B cell (primary cell): Measurements from ENCODE around the gene GPAT3. TPM values are rescaled to one million over a fixed set of nuclear protein-coding genes. Genes with fewer than 3 reads are reported as not detected.

Source experiments
- ATAC-seq: fragments of 200-7000 bp; cut with Tn5 transposase; one replicate; pipeline ENCODE4 v1.10.0; 2021; ENCODE audit warnings: low read depth, mild to moderate bottlenecking, moderate number of reproducible peaks, moderate library complexity
- CTCF ChIA-PET: fragments of 350-600 bp; sonication (Branson Sonifier 250); formaldehyde crosslinking; loops from one replicate; lab custom pipeline; 2021; ENCODE audit warnings: antibody characterized with exemption, inconsistent platforms; lab: Charles Lee
- POLR2A ChIA-PET: fragments of 350-600 bp; sonication (Branson Sonifier 250); formaldehyde crosslinking; loops from one replicate; lab custom pipeline; 2021; ENCODE audit warnings: antibody characterized with exemption; lab: Charles Lee
- DNase-seq: peaks from one replicate; pipeline ENCODE4 v3.0.0; 2013
- H2AFZ ChIP-seq: 2 replicates; pipeline ENCODE4 v1.6.1; 2012; ENCODE audit warnings: mild to moderate bottlenecking, low read depth, low read length; ENCODE audit not compliant: insufficient read depth, poor library complexity, severe bottlenecking
- H3K27ac ChIP-seq, 2 donors: 1 replicate in 1 of 2; 2 replicates in 1 of 2; pipeline ENCODE4 v1.5.1; 2012 to 2013; ENCODE audit warnings: low read length in 2 of 2, mild to moderate bottlenecking in 2 of 2, moderate library complexity in 1 of 2
- H3K27me3 ChIP-seq, 4 experiments: fragments of 200-600 bp in 1 of 4; sonication (generic) in 1 of 4; replicated peaks in 1 of 4; 1 replicate in 2 of 4; 2 replicates in 2 of 4; pipeline versions ENCODE4 v1.6.1 to v1.7.0; 2013 to 2016; ENCODE audit warnings: low read length in 3 of 4, mild to moderate bottlenecking in 2 of 4, mixed read lengths in 1 of 4, moderate library complexity in 1 of 4; ENCODE audit not compliant: insufficient read depth in 4 of 4, control insufficient read depth in 3 of 4; ENCODE audit errors: control extremely low read depth in 1 of 4
- H3K36me3 ChIP-seq, 2 experiments: replicated peaks in 1 of 2; 1 replicate in 1 of 2; 2 replicates in 1 of 2; pipeline versions ENCODE4 v1.6.1 to v1.7.1; 2013; ENCODE audit warnings: low read length in 1 of 2; ENCODE audit not compliant: insufficient read depth in 2 of 2, control insufficient read depth in 1 of 2; ENCODE audit errors: control extremely low read depth in 1 of 2, extremely low read depth in 1 of 2
- H3K4me1 ChIP-seq, 2 donors: fragments of 200-600 bp in 1 of 2; sonication (generic) in 1 of 2; 1 replicate in 1 of 2; 2 replicates in 1 of 2; pipeline versions ENCODE4 v1.5.1 to v1.6.1; 2013 to 2017; ENCODE audit warnings: low read length in 2 of 2; ENCODE audit not compliant: control insufficient read depth in 2 of 2, insufficient read depth in 2 of 2
- H3K4me2 ChIP-seq: replicated peaks from 2 replicates; pipeline ENCODE3; 2012; ENCODE audit warnings: mild to moderate bottlenecking, low read depth, low read length; ENCODE audit not compliant: poor library complexity, severe bottlenecking
- H3K4me3 ChIP-seq, 5 experiments: fragments of 200-600 bp in 1 of 5; sonication (generic) in 1 of 5; 1 replicate in 3 of 5; 2 replicates in 2 of 5; pipeline versions ENCODE4 v1.5.1 to v1.7.0; 2011 to 2016; ENCODE audit warnings: low read length in 4 of 5, mild to moderate bottlenecking in 4 of 5, low read depth in 2 of 5, control low read depth in 1 of 5, moderate library complexity in 1 of 5; ENCODE audit not compliant: insufficient read depth in 1 of 5; ENCODE audit errors: control extremely low read depth in 1 of 5, extremely low read depth in 1 of 5
- H3K79me2 ChIP-seq: fragments of 200-600 bp; sonication (generic); one replicate; pipeline ENCODE4 v1.6.0; 2016; ENCODE audit warnings: low read length; ENCODE audit not compliant: control insufficient read depth, insufficient read depth
- H3K9ac ChIP-seq: fragments of 200-600 bp; sonication (generic); 2 replicates; pipeline ENCODE4 v1.6.1; 2017; ENCODE audit warnings: mild to moderate bottlenecking, low read length, moderate library complexity
- H3K9me3 ChIP-seq, 3 donors: one replicate each; pipeline versions ENCODE4 v1.6.1 to v1.7.1; 2013; ENCODE audit warnings: low read length in 2 of 3; ENCODE audit not compliant: control insufficient read depth in 2 of 3, insufficient read depth in 1 of 3; ENCODE audit errors: control extremely low read depth in 1 of 3
- H4K20me1 ChIP-seq: 2 replicates; pipeline ENCODE4 v1.6.0; 2012; ENCODE audit warnings: mild to moderate bottlenecking, low read length; ENCODE audit not compliant: insufficient read depth, control insufficient read depth, poor library complexity, severe bottlenecking
- H3K27ac Mint-ChIP-seq: one replicate; pipeline ENCODE4 v1.8.0; 2021; ENCODE audit warnings: mixed read lengths
- H3K27me3 Mint-ChIP-seq: one replicate; pipeline ENCODE4 v1.8.0; 2021; ENCODE audit warnings: mixed read lengths
- H3K4me1 Mint-ChIP-seq: one replicate; pipeline ENCODE4 v1.8.0; 2021; ENCODE audit warnings: mixed read lengths
- H3K4me3 Mint-ChIP-seq: one replicate; pipeline ENCODE4 v1.8.0; 2021; ENCODE audit warnings: mixed read lengths
- H3K9me3 Mint-ChIP-seq: one replicate; pipeline ENCODE4 v1.8.0; 2022; ENCODE audit warnings: mixed read lengths; ENCODE audit not compliant: insufficient read depth
- EZH2 ChIP-seq: IDR thresholded peaks from 2 replicates; pipeline ENCODE4 v1.6.1; 2012; ENCODE audit warnings: borderline replicate concordance, low read depth, mild to moderate bottlenecking, moderate library complexity, low read length; ENCODE audit not compliant: insufficient read depth, poor library complexity, severe bottlenecking
- WGBS: methylation state at CpG from one replicate; pipeline ENCODE4 v1.1.5; 2013; ENCODE audit warnings: missing lambda C conversion rate; ENCODE audit not compliant: insufficient coverage; 5-methylcytosine and 5-hydroxymethylcytosine counted together
- intact Hi-C: fragments of 100-400 bp; cut with micrococcal nuclease; formaldehyde crosslinking; loops from one replicate; pipeline ENCODE4 v1.10.0; 2022
- polyA plus RNA-seq: library from polyadenylated mRNA; depleted of rRNA; stranded (reverse); fragments of >200 nt; gene quantifications from 2 replicates; pipeline ENCODE4 v1.2.3, GENCODE V29; 2012
- total RNA-seq, 2 donors: library from RNA; stranded (reverse); fragments of 120-200 nt in 1 of 2; gene quantifications; 1 replicate in 1 of 2; 2 replicates in 1 of 2; pipeline versions ENCODE4 v1.2.3 to v1.2.4, GENCODE V29; 2013 to 2022
- TF ChIP-seq, protein P1 (sequence below): fragments of 200-600 bp; IDR thresholded peaks from one replicate; pipeline ENCODE4 v1.8.0; 2022; ENCODE audit warnings: antibody characterized with exemption, mild to moderate bottlenecking

The GPAT3 gene
- total and polyA plus RNA-seq, 2 donors (not counting 1 experiment from before 2014, with no cell fraction given): 0.06 to 0.89 TPM

DNA sequence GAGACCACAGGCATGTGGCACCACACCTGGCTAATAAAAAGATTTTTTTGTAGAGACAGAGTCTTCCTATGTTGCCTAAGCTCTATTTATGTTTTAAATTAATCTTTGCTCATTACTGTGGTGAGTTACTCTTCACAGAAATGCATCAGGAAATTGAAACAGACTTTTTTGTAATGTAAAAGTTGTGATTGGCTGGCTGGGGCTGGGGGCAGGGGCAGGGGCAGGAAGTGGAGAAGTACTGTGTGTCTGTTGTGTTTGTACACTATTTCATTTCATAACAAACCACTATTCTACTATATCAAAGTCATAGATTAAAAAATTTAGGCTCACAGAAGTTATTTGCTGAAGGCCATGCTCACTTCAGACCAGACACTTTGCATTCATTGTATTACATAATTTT lies 31.9 kb upstream of the GPAT3 start:
- Histone ChIP-seq H3K79me2 (no peaks in the 10 kb centered on the region), H3K27ac (no peak overlapping the region), H4K20me1 (no peaks in the 10 kb centered on the region), H3K4me2 (no peak overlapping the region), H3K4me1 (no peaks in the 10 kb centered on the region), H3K27me3 (no peaks in the 10 kb centered on the region), H3K9me3 (no peaks in the 10 kb centered on the region), H3K4me3 (no peak overlapping the region), H3K36me3 (no peaks in the 10 kb centered on the region), H3K9ac (no peak overlapping the region), H2AFZ (peak overlapping the region; percentile 40)
- peaks cover 3% of the 10 kb centered on the region for H3K4me1 Mint-ChIP-seq
- H3K27ac Mint-ChIP-seq: no peak overlapping the region
- H3K4me3 Mint-ChIP-seq: no peak overlapping the region
- intact Hi-C loops: no loop called here
- CTCF ChIA-PET: interaction anchor here (0.9 to 1.2 kb wide), 3 partner anchors 134 to 137 kb away, joined by 3 read pairs; no protein-coding TSS in a partner anchor
- POLR2A ChIA-PET: no interaction called here
- no peaks in the 10 kb centered on the region for H3K27me3 Mint-ChIP-seq
- TF ChIP-seq, protein P1, sequence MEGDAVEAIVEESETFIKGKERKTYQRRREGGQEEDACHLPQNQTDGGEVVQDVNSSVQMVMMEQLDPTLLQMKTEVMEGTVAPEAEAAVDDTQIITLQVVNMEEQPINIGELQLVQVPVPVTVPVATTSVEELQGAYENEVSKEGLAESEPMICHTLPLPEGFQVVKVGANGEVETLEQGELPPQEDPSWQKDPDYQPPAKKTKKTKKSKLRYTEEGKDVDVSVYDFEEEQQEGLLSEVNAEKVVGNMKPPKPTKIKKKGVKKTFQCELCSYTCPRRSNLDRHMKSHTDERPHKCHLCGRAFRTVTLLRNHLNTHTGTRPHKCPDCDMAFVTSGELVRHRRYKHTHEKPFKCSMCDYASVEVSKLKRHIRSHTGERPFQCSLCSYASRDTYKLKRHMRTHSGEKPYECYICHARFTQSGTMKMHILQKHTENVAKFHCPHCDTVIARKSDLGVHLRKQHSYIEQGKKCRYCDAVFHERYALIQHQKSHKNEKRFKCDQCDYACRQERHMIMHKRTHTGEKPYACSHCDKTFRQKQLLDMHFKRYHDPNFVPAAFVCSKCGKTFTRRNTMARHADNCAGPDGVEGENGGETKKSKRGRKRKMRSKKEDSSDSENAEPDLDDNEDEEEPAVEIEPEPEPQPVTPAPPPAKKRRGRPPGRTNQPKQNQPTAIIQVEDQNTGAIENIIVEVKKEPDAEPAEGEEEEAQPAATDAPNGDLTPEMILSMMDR: no peak
- TF ChIP-seq EZH2: no peak
- no peak for DNase-seq
- no peaks in the 10 kb centered on the region for H3K9me3 Mint-ChIP-seq
- ATAC-seq: no peak

DNA sequence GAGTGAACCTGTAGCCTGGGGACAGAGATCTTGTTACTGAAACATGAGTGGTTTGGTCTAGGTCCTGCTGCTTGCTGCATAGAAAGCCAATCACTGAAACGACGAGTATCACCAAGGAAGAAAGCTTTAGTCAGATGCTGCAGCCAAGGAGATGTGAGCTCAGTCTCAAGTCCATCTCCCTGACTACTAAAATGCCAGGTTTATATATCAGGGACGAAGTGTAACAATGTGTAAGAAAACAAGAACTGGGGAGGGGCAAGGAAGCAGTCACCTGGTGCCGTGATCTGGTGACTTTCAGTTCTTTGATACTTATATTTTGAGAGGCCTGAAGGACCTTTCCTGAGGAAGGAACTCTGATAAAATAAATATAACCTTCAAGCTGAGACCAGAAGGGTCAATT lies 31.4 kb upstream of the GPAT3 start:
- Histone ChIP-seq H2AFZ (peak overlapping the region; percentile 40), H3K36me3 (no peaks in the 10 kb centered on the region), H3K9ac (no peak overlapping the region), H3K4me2 (no peak overlapping the region), H3K4me3 (no peak overlapping the region), H3K27me3 (no peaks in the 10 kb centered on the region), H4K20me1 (no peaks in the 10 kb centered on the region), H3K79me2 (no peaks in the 10 kb centered on the region), H3K9me3 (no peaks in the 10 kb centered on the region), H3K27ac (no peak overlapping the region), H3K4me1 (no peaks in the 10 kb centered on the region)
- 67% methylated on average over 2 of the region's 4 CpGs for WGBS
- intact Hi-C loops: no loop called here
- POLR2A ChIA-PET: no interaction called here
- Mint-ChIP-seq H3K27me3 (no peaks in the 10 kb centered on the region), H3K4me3 (no peak overlapping the region), H3K4me1 (peaks cover 3% of the 10 kb centered on the region), H3K27ac (no peak overlapping the region), H3K9me3 (no peaks in the 10 kb centered on the region)
- TF ChIP-seq EZH2: no peak
- TF ChIP-seq, protein P1: no peak
- DNase-seq (no peak), ATAC-seq (no peak)
- CTCF ChIA-PET: interaction anchor here (0.9 to 1.2 kb wide), 3 partner anchors 133 to 137 kb away, joined by 3 read pairs; no protein-coding TSS in a partner anchor
